GM12878 (cell line): ENCODE data around the gene CRYBG3. TPM values are rescaled to one million over a fixed set of nuclear protein-coding genes. Genes with fewer than 3 reads are reported as not detected.

Experiments
- ATAC-seq: fragments of 200-7000 bp; cut with Tn5 transposase; 3 replicates; pipeline ENCODE4 v1.9.1; 2020; ENCODE audit warnings: mild to moderate bottlenecking, moderate library complexity
- BruUV-seq: library from RNA; stranded (reverse); fragments of 400-500 nt; replicated peaks from 2 replicates; lab custom pipeline; 2021; lab: Mats Ljungman, UMichigan
- CTCF ChIA-PET: fragments of 300-600 bp; sonication (Branson Sonifier 250); formaldehyde crosslinking; extraction: SDS; loops from one replicate; lab custom pipeline; 2021; ENCODE audit warnings: inconsistent platforms; lab: Yijun Ruan, JAX
- POLR2A ChIA-PET: fragments of 350-600 bp; formaldehyde crosslinking; extraction: SDS; loops from one replicate; lab custom pipeline; 2021; ENCODE audit warnings: inconsistent platforms; lab: Charles Lee
- RAD21 ChIA-PET: fragments of 300-600 bp; sonication (Branson Sonifier 250); formaldehyde crosslinking; loops from one replicate; lab custom pipeline; 2023; ENCODE audit warnings: antibody characterized with exemption; ENCODE audit not compliant: unreplicated experiment; lab: Charles Lee
- SMC1A ChIA-PET: fragments of 300-600 bp; sonication (Branson Sonifier 250); formaldehyde crosslinking; loops from one replicate; lab custom pipeline; 2023; ENCODE audit not compliant: unreplicated experiment, uncharacterized antibody; lab: Charles Lee
- DNase-seq: peaks from one replicate; pipeline ENCODE4 v3.0.0-alpha.2; 2011; ENCODE audit warnings: low read depth, low spot score
- FAIRE-seq: peaks from 3 replicates; lab custom pipeline; 2011; peaks lifted over from hg19 to GRCh38; lab: Jason Lieb, UNC
- H2AFZ ChIP-seq: 2 replicates; pipeline ENCODE4 v1.6.0; 2011; ENCODE audit warnings: low read depth, low read length, control low read depth; ENCODE audit not compliant: control insufficient read depth
- H3K27ac ChIP-seq: 2 replicates; pipeline ENCODE4 v1.5.1; 2011; ENCODE audit warnings: control low read depth; ENCODE audit not compliant: control insufficient read depth, insufficient read depth
- H3K27me3 ChIP-seq, 2 experiments: replicated peaks in 1 of 2; 2 replicates each; pipeline versions ENCODE4 v1.6.0 to v1.6.1; 2011; ENCODE audit warnings: low read length in 1 of 2; ENCODE audit not compliant: control insufficient read depth in 2 of 2, insufficient read depth in 2 of 2
- H3K36me3 ChIP-seq, 2 experiments: 2 replicates each; pipeline ENCODE4 v1.5.1; 2011; ENCODE audit warnings: low read length in 1 of 2; ENCODE audit not compliant: control insufficient read depth in 2 of 2, insufficient read depth in 2 of 2
- H3K4me1 ChIP-seq: 2 replicates; pipeline ENCODE4 v1.6.1; 2011; ENCODE audit warnings: mild to moderate bottlenecking, low read length, moderate library complexity, mixed read lengths; ENCODE audit not compliant: control insufficient read depth, insufficient read depth
- H3K4me2 ChIP-seq: 2 replicates; pipeline ENCODE4 v1.6.0; 2011; ENCODE audit warnings: control low read depth; ENCODE audit not compliant: control insufficient read depth, insufficient read depth
- H3K4me3 ChIP-seq: fragments of 200-600 bp; sonication (generic); 2 replicates; pipeline ENCODE4 v1.5.1; 2016
- H3K79me2 ChIP-seq: 2 replicates; pipeline ENCODE4 v1.6.0; 2011; ENCODE audit warnings: low read length; ENCODE audit not compliant: control insufficient read depth, insufficient read depth
- H3K9ac ChIP-seq: 2 replicates; pipeline ENCODE4 v1.8.0; 2011; ENCODE audit warnings: low read length, control low read depth, mixed read lengths; ENCODE audit not compliant: control insufficient read depth, insufficient read depth
- H3K9me3 ChIP-seq: replicated peaks from 3 replicates; pipeline ENCODE4 v1.5.1; 2011; ENCODE audit warnings: mild to moderate bottlenecking, low read length; ENCODE audit not compliant: control insufficient read depth, insufficient read depth
- H4K20me1 ChIP-seq: 2 replicates; pipeline ENCODE4 v1.6.0; 2011; ENCODE audit not compliant: control insufficient read depth, insufficient read depth
- CHD1 ChIP-seq: IDR thresholded peaks from 2 replicates; pipeline ENCODE4 v1.6.1; 2012; ENCODE audit warnings: low read depth, low read length, improper control_type of control experiment
- IKZF2 ChIP-seq, 2 experiments: fragments of 450-650 bp; IDR thresholded peaks; 2 replicates each; pipeline ENCODE4 v1.6.1; 2017; ENCODE audit warnings: mild to moderate bottlenecking in 2 of 2, moderate library complexity in 2 of 2
- JUND ChIP-seq: IDR thresholded peaks from 2 replicates; pipeline ENCODE4 v1.6.1; 2012; ENCODE audit warnings: low read depth, mild to moderate bottlenecking, low read length, improper control_type of control experiment, moderate library complexity
- MLLT1 ChIP-seq: fragments of 450-650 bp; IDR thresholded peaks from 2 replicates; pipeline ENCODE4 v1.6.1; 2016; ENCODE audit warnings: mild to moderate bottlenecking
- POU2F2 ChIP-seq: IDR thresholded peaks from 3 replicates; pipeline ENCODE4 v1.6.1; 2011; ENCODE audit warnings: low read depth, mild to moderate bottlenecking, low read length, borderline replicate concordance
- STAT1 ChIP-seq: fragments of 450-650 bp; conservative IDR thresholded peaks from 2 replicates; pipeline ENCODE4 v1.6.1; 2014; ENCODE audit warnings: antibody characterized with exemption, mild to moderate bottlenecking
- ZBTB33 ChIP-seq: fragments of 450-650 bp; IDR thresholded peaks from 2 replicates; pipeline ENCODE4 v1.6.1; 2017; ENCODE audit warnings: mild to moderate bottlenecking
- WGBS: methylation state at CpG from one replicate; pipeline ENCODE4 v1.1.6; 2016; ENCODE audit warnings: low lambda C conversion rate; ENCODE audit not compliant: insufficient replicate concordance, insufficient coverage; ENCODE audit errors: missing lambda C conversion rate; 5-methylcytosine and 5-hydroxymethylcytosine counted together
- in situ Hi-C: fragments of 300-500 bp; cut with MboI; formaldehyde crosslinking; loops from 9 replicates; pipeline ENCODE4 v1.14.3; 2018; ENCODE audit warnings: mixed read lengths
- intact Hi-C: fragments of 100-400 bp; cut with micrococcal nuclease; formaldehyde crosslinking; loops from one replicate; pipeline ENCODE4 v1.14.2; 2022; ENCODE audit not compliant: unreplicated experiment
- polyA plus RNA-seq, 11 experiments: library from polyadenylated mRNA; depleted of rRNA in 4 of 11; unstranded in 6 of 11; stranded (reverse) in 5 of 11; fragments of >200 nt; fragmentation: Nextera tagmentation in 4 of 11; fragmentation: Illumina TruSeq in 1 of 11; extraction: Ambion mirVana in 4 of 11; extraction: Trizol in 1 of 11; gene quantifications; 1 replicate in 1 of 11; 2 replicates in 10 of 11; pipeline versions ENCODE4 v1.2.1 to v1.2.3, GENCODE V29; 2011 to 2016; ENCODE audit warnings: inconsistent platforms in 2 of 11, missing spikeins in 2 of 11, low read depth in 1 of 11
- total RNA-seq, 4 experiments: library from RNA; depleted of rRNA in 3 of 4; stranded (reverse); fragments of >200 nt in 3 of 4; fragmentation: Illumina TruSeq in 1 of 4; extraction: Trizol in 1 of 4; gene quantifications; 2 replicates each; pipeline versions ENCODE4 v1.2.1 to v1.2.3, GENCODE V29; 2013 to 2021

Gene CRYBG3
- total and polyA plus RNA-seq, 10 of the 15 experiments (the other 5 are each of a cell fraction or from before 2014, with no cell fraction given), result 0.11 to 5.4 (median 1.6) TPM

- no peak for TF ChIP-seq ZBTB33
- TF ChIP-seq POU2F2, result no peak
Observed at GRCh38 chr3:97957617-97958311, 136.0 kb downstream of the CRYBG3 start (continued).

- in situ Hi-C loops, result no loop called here
- Histone ChIP-seq H3K4me3 (no peak overlapping the region), H3K36me3 (peaks cover 9 to 33% of the 10 kb centered on the region in 2 experiments), H3K4me1 (peaks cover 8% of the 10 kb centered on the region), H4K20me1 (no peaks in the 10 kb centered on the region; the same call in 1 of the 2 replicates), H3K79me2 (peaks cover 14% of the 10 kb centered on the region), H3K4me2 (no peak overlapping the region), H3K27ac (no peak overlapping the region), H3K27me3 (no peaks in the 10 kb centered on the region), H3K9ac (no peak overlapping the region), H3K9me3 (no peaks in the 10 kb centered on the region), H2AFZ (no peak overlapping the region)
- no TSS peak for BruUV-seq
- FAIRE-seq (no peak), ATAC-seq (no peak), DNase-seq (no peak)
- TF ChIP-seq STAT1 (no peak), MLLT1 (no peak), ZBTB33 (no peak), IKZF2 (IDR thresholded peaks at IDR 0.05) (no peak), JUND (no peak), CHD1 (no peak)
- CTCF ChIA-PET, result no interaction called here
- POLR2A ChIA-PET, result no interaction called here
- intact Hi-C loops, result no loop called here
- SMC1A ChIA-PET, result no interaction called here
- RAD21 ChIA-PET, result no interaction called here
- WGBS, result 100% methylated on average over 2 of the region's 2 CpGs
Observed at GRCh38 chr3:97958396-97958795, 136.6 kb downstream of the CRYBG3 start.
